Mesodermal cell (in vitro differentiated cells): ENCODE data around the gene POLR3H.

Source experiments
- H3K27ac ChIP-seq: 2 replicates; pipeline ENCODE4 v1.7.0; 2013; ENCODE audit warnings: mild to moderate bottlenecking, low read depth, low read length, moderate library complexity; ENCODE audit not compliant: severe bottlenecking
- H3K36me3 ChIP-seq: 2 replicates; pipeline ENCODE4 v1.7.1; 2013; ENCODE audit warnings: mild to moderate bottlenecking, low read length, moderate library complexity; ENCODE audit not compliant: control insufficient read depth, insufficient read depth
- H3K4me1 ChIP-seq: one replicate; pipeline ENCODE4 v1.7.1; 2013; ENCODE audit warnings: mild to moderate bottlenecking, low read length; ENCODE audit not compliant: insufficient read depth, control insufficient read depth, poor library complexity, severe bottlenecking
- H3K4me3 ChIP-seq: 2 replicates; pipeline ENCODE4 v1.7.0; 2013; ENCODE audit warnings: low read length, control low read depth, mild to moderate bottlenecking; ENCODE audit not compliant: insufficient read depth, poor library complexity, severe bottlenecking; ENCODE audit errors: extremely low read depth
- H3K9me3 ChIP-seq: 2 replicates; pipeline ENCODE4 v1.7.1; 2013; ENCODE audit warnings: mild to moderate bottlenecking, low read length, moderate library complexity; ENCODE audit not compliant: control insufficient read depth
- WGBS, 2 experiments: methylation state at CpG; one replicate each; pipeline ENCODE4 v1.1.5; 2013; ENCODE audit warnings: missing lambda C conversion rate in 2 of 2; ENCODE audit not compliant: insufficient coverage in 2 of 2; 5-methylcytosine and 5-hydroxymethylcytosine counted together

POLR3H gene

GRCh38 chr22:41481131-41481830 lies 63.0 kb downstream of the POLR3H start:
- H3K4me3 ChIP-seq = no peak overlapping the region
- no peaks in the 10 kb centered on the region for H3K36me3 ChIP-seq
- H3K4me1 ChIP-seq = peaks cover 9% of the 10 kb centered on the region
- 89 to 95% methylated on average over 10 to 13 of the region's 15 CpGs for WGBS, 2 experiments
- H3K27ac ChIP-seq = no peak overlapping the region
- no peaks in the 10 kb centered on the region for H3K9me3 ChIP-seq

GRCh38 chr22:41480397-41480735 lies 63.9 kb downstream of the POLR3H start:
- Histone ChIP-seq H3K4me3 (no peak overlapping the region), H3K4me1 (peaks cover 9% of the 10 kb centered on the region), H3K36me3 (no peaks in the 10 kb centered on the region), H3K9me3 (no peaks in the 10 kb centered on the region), H3K27ac (no peak overlapping the region)
- WGBS, 2 experiments = 75% methylated on average over 2 of the region's 7 CpGs; no CpG with 5 or more reads in 1 of the 2 experiments

- H3K27ac ChIP-seq = peak overlapping the region; percentile 10
- 71% methylated on average over 6 of the region's 6 CpGs for WGBS, 2 experiments
- H3K4me3 ChIP-seq = no peak overlapping the region
Measured at GRCh38 chr22:41479671-41480396, 64.4 kb downstream of the POLR3H start.

GRCh38 chr22:41478891-41479521 lies 65.3 kb downstream of the POLR3H start:
- H3K4me1 ChIP-seq = peaks cover 9% of the 10 kb centered on the region
- H3K9me3 ChIP-seq = no peaks in the 10 kb centered on the region
- no peaks in the 10 kb centered on the region for H3K36me3 ChIP-seq
- H3K27ac ChIP-seq = peak overlapping the region; percentile 10
- 88 to 92% methylated on average over 4 to 6 of the region's 7 CpGs for WGBS, 2 experiments
- H3K4me3 ChIP-seq = no peak overlapping the region

More at GRCh38 chr22:41479671-41480396, 64.4 kb downstream of the POLR3H start:
- Histone ChIP-seq H3K9me3 (no peaks in the 10 kb centered on the region), H3K4me1 (peaks cover 9% of the 10 kb centered on the region), H3K36me3 (no peaks in the 10 kb centered on the region)

GRCh38 chr22:41478473-41478872 lies 65.8 kb downstream of the POLR3H start:
- Histone ChIP-seq H3K9me3 (no peaks in the 10 kb centered on the region), H3K4me1 (peaks cover 9% of the 10 kb centered on the region), H3K27ac (no peak overlapping the region), H3K36me3 (no peaks in the 10 kb centered on the region), H3K4me3 (no peak overlapping the region)
- WGBS, 2 experiments = 78% methylated on average over 1 of the region's 2 CpGs; no CpG with 5 or more reads in 1 of the 2 experiments
